GM12891 (cell line): Measurements from ENCODE around the gene DCAF4L1.

ENCODE experiments used
- DNase-seq: peaks from one replicate; pipeline ENCODE4 v3.0.0; 2011; ENCODE audit warnings: low spot score; ENCODE audit not compliant: insufficient read length
- FAIRE-seq: peaks from 2 replicates; lab custom pipeline; 2011; peaks lifted over from hg19 to GRCh38; lab: Jason Lieb, UNC
- PAX5 ChIP-seq: IDR thresholded peaks from 2 replicates; pipeline ENCODE4 v1.6.1; 2011; ENCODE audit warnings: low read length, moderate library complexity, mild to moderate bottlenecking; ENCODE audit not compliant: insufficient read depth, severe bottlenecking
- POLR2A ChIP-seq: IDR thresholded peaks from 2 replicates; pipeline ENCODE4 v1.6.1; 2011; ENCODE audit warnings: low read depth, low read length, control low read depth
- POLR2AphosphoS5 ChIP-seq: IDR thresholded peaks from 2 replicates; pipeline ENCODE4 v1.6.1; 2011; ENCODE audit warnings: low read depth, low read length, control low read depth
- POU2F2 ChIP-seq: IDR thresholded peaks from 2 replicates; pipeline ENCODE4 v1.6.1; 2011; ENCODE audit warnings: low read depth, mild to moderate bottlenecking, control low read depth, low read length, moderate library complexity
- SPI1 ChIP-seq: IDR thresholded peaks from 2 replicates; pipeline ENCODE4 v1.6.1; 2011; ENCODE audit warnings: low read depth, low read length, control low read depth
- TAF1 ChIP-seq: IDR thresholded peaks from 2 replicates; pipeline ENCODE4 v1.6.1; 2011; ENCODE audit warnings: low read depth, low read length, control low read depth

The DCAF4L1 gene

GRCh38 chr4:41949531-41949930 lies 32.0 kb upstream of the DCAF4L1 start:
- FAIRE-seq (no peak), DNase-seq (no peak)
- TF ChIP-seq POLR2A (no peak), POLR2AphosphoS5 (no peak), TAF1 (no peak), PAX5 (no peak), SPI1 (no peak), POU2F2 (no peak)

- TF ChIP-seq POU2F2 (no peak), POLR2AphosphoS5 (no peak), POLR2A (no peak), TAF1 (no peak), PAX5 (no peak), SPI1 (no peak)
- DNase-seq: no peak
- peak; percentile 20 for FAIRE-seq
These were observed 23.9 kb upstream of the DCAF4L1 start for GRCh38 chr4:41957634-41958033.

GRCh38 chr4:41963105-41963504 lies 18.5 kb upstream of the DCAF4L1 start:
- TF ChIP-seq SPI1: no peak
- TF ChIP-seq TAF1: no peak
- TF ChIP-seq POU2F2: no peak
- TF ChIP-seq POLR2AphosphoS5: no peak
- no peak for TF ChIP-seq POLR2A
- TF ChIP-seq PAX5: no peak
- DNase-seq: no peak
- FAIRE-seq: no peak

GRCh38 chr4:41964401-41964800 lies 17.2 kb upstream of the DCAF4L1 start:
- TF ChIP-seq POLR2AphosphoS5 (no peak), PAX5 (no peak), POLR2A (no peak), SPI1 (no peak), POU2F2 (no peak), TAF1 (no peak)
- DNase-seq: no peak
- no peak for FAIRE-seq

- no peak for DNase-seq
- no peak for FAIRE-seq
- TF ChIP-seq TAF1 (no peak), PAX5 (no peak), POLR2AphosphoS5 (no peak), POLR2A (no peak), POU2F2 (no peak), SPI1 (no peak)
These were observed 14.2 kb upstream of the DCAF4L1 start for GRCh38 chr4:41967392-41967791.

- DNase-seq (no peak), FAIRE-seq (no peak)
- TF ChIP-seq POU2F2 (no peak), POLR2AphosphoS5 (no peak), POLR2A (no peak), PAX5 (no peak), TAF1 (no peak), SPI1 (no peak)
These were observed 11.9 kb upstream of the DCAF4L1 start for GRCh38 chr4:41969671-41970070.

GRCh38 chr4:41975341-41975740 lies 6.2 kb upstream of the DCAF4L1 start:
- FAIRE-seq (no peak), DNase-seq (no peak)
- TF ChIP-seq POU2F2 (no peak), TAF1 (no peak), POLR2AphosphoS5 (no peak), PAX5 (no peak), POLR2A (no peak)

- DNase-seq (no peak), FAIRE-seq (no peak)
- no peak for TF ChIP-seq PAX5
These were observed 4.6 kb upstream of the DCAF4L1 start for GRCh38 chr4:41976775-41977516.

GRCh38 chr4:41977709-41978108 lies 3.8 kb upstream of the DCAF4L1 start:
- TF ChIP-seq SPI1: peak; percentile 42; the same call in 1 of the 2 replicates
- TF ChIP-seq POLR2AphosphoS5: no peak
- DNase-seq: no peak

GRCh38 chr4:41982716-41983115 lies 1.2 kb downstream of the DCAF4L1 start:
- DNase-seq (no peak), FAIRE-seq (no peak)
- TF ChIP-seq POLR2AphosphoS5 (no peak), SPI1 (no peak), PAX5 (no peak), TAF1 (no peak), POLR2A (no peak), POU2F2 (no peak)

More at GRCh38 chr4:41977709-41978108, 3.8 kb upstream of the DCAF4L1 start:
- FAIRE-seq: no peak
